ENCODE data around the gene SLC41A2. TPM values are rescaled to one million over a fixed set of nuclear protein-coding genes. Genes with fewer than 3 reads are reported as not detected.
"Not testable (repeated sequence)": the region's sequence is repeated elsewhere in the genome, so short reads cannot be mapped to it uniquely, and the experiment has no call there.

The SLC41A2 gene
- total RNA-seq, 1 experiment from 2014 or later = 14.8 TPM

DNA sequence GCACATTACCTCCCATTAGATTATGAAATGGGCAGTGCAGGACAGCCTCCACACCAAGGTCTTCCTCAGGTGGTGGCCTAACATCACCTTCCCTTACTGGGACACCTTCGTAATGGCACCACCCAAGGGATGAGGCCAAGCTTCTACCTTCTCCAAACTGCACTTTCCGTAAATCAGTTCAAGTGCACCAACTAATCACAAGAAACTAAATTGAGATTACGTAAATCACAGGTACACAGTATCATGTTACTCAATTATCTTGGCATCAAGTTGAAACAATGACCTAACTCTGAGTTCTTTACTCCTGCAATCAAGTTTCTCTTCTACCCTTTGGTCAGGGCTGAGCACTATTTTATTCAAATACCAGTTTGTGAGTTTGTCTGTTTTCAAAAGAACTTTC lies 13.8 kb downstream of the SLC41A2 start:
- H3K4me3 ChIP-seq = no peak overlapping the region
- no peaks in the 10 kb centered on the region for H3K9me2 ChIP-seq (ENCODE audit: insufficient read depth)
- TF ChIP-seq EZH2 (IDR thresholded peaks at IDR 0.05; ENCODE audit: low read depth) = no peak
- TF ChIP-seq, protein P1, sequence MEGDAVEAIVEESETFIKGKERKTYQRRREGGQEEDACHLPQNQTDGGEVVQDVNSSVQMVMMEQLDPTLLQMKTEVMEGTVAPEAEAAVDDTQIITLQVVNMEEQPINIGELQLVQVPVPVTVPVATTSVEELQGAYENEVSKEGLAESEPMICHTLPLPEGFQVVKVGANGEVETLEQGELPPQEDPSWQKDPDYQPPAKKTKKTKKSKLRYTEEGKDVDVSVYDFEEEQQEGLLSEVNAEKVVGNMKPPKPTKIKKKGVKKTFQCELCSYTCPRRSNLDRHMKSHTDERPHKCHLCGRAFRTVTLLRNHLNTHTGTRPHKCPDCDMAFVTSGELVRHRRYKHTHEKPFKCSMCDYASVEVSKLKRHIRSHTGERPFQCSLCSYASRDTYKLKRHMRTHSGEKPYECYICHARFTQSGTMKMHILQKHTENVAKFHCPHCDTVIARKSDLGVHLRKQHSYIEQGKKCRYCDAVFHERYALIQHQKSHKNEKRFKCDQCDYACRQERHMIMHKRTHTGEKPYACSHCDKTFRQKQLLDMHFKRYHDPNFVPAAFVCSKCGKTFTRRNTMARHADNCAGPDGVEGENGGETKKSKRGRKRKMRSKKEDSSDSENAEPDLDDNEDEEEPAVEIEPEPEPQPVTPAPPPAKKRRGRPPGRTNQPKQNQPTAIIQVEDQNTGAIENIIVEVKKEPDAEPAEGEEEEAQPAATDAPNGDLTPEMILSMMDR (conservative IDR thresholded peaks at IDR 0.05) = no peak
- no peaks in the 10 kb centered on the region for H3K36me3 ChIP-seq (ENCODE audit: low read depth)
- CTCF ChIA-PET = no interaction called here
- no peak overlapping the region for H3K27ac ChIP-seq
- H2AFZ ChIP-seq = no peak overlapping the region
- no peaks in the 10 kb centered on the region for H4K20me1 ChIP-seq (ENCODE audit: insufficient read depth)
- H3K79me2 ChIP-seq (ENCODE audit: low read depth) = no peaks in the 10 kb centered on the region
- no peaks in the 10 kb centered on the region for H3F3A ChIP-seq (ENCODE audit: insufficient read depth, low read depth)
- intact Hi-C loops (cut with micrococcal nuclease; ENCODE audit: unreplicated experiment) = no loop called here
- no TSS peak for BruUV-seq (replicated peaks)
- H3K4me2 ChIP-seq = no peak overlapping the region
- POLR2A ChIA-PET (ENCODE audit: unreplicated experiment) = no interaction called here
- no peak for DNase-seq
- no peaks in the 10 kb centered on the region for H3K27me3 ChIP-seq (ENCODE audit: insufficient read depth, low read depth)
- H3K9me3 ChIP-seq (ENCODE audit: insufficient read depth, low read depth) = no peaks in the 10 kb centered on the region
- no peaks in the 10 kb centered on the region; the same call in 1 of the 2 replicates for H3K4me1 ChIP-seq (replicated peaks; ENCODE audit: insufficient read depth)

DNA sequence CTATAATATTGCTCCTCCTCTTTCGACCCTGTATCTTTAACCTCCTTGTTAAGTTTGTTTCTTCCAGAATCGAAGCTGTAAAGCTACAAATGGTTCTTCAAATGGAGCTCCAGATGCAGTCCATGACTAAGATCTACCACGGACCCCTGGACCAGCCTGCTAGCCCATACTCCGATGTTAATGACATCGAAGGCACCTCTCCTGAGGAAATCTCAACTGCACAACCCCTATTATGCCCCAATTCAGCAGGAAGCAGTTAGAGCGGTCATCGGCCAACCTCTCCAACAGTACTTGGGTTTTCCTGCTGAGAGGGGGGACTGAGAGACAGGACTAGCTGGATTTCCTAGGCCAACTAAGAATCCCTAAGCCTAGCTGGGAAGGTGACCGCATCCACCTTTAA lies 14.7 kb downstream of the SLC41A2 start:
- intact Hi-C loops (cut with micrococcal nuclease; ENCODE audit: unreplicated experiment) = not testable (repeated sequence)

DNA sequence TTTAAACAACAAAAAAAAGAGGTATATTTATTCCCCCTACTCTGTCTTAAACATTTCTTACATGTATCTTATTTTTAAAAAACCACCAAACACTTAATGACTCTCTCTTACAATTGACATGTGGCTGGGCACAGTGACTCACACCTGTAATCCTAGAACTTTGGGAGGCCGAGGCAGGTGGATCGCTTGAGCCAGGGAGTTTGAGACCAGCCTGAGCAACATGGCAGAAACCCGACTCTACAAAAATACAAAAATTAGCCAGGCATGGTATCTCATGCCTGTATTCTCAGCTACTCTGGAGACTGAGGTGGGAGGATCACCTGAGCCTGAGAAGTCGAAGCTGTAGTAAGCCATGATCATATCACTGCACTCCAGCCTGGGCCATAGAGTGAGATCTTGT lies 16.0 kb downstream of the SLC41A2 start:
- Histone ChIP-seq H3K9me3 (ENCODE audit: insufficient read depth, low read depth) (no peaks in the 10 kb centered on the region), H3K4me3 (no peak overlapping the region), H4K20me1 (ENCODE audit: insufficient read depth) (no peaks in the 10 kb centered on the region), H3K79me2 (ENCODE audit: low read depth) (no peaks in the 10 kb centered on the region), H3K27me3 (ENCODE audit: insufficient read depth, low read depth) (no peaks in the 10 kb centered on the region), H3F3A (ENCODE audit: insufficient read depth, low read depth) (no peaks in the 10 kb centered on the region), H3K9me2 (ENCODE audit: insufficient read depth) (no peaks in the 10 kb centered on the region), H3K4me2 (no peak overlapping the region), H3K27ac (no peak overlapping the region), H3K36me3 (ENCODE audit: low read depth) (no peaks in the 10 kb centered on the region), H3K4me1 (replicated peaks; ENCODE audit: insufficient read depth) (no peaks in the 10 kb centered on the region; the same call in 1 of the 2 replicates), H2AFZ (no peak overlapping the region)
- intact Hi-C loops (cut with micrococcal nuclease; ENCODE audit: unreplicated experiment) = no loop called here
- no TSS peak for BruUV-seq (replicated peaks)
- ChIA-PET CTCF (interaction anchor here (0.6 kb wide), 1 partner anchor 756 kb away, joined by 4 read pairs; no protein-coding TSS in a partner anchor), POLR2A (ENCODE audit: unreplicated experiment) (no interaction called here)
- TF ChIP-seq EZH2 (IDR thresholded peaks at IDR 0.05; ENCODE audit: low read depth) = no peak
- DNase-seq = no peak

More for the DNA sequence above, 14.7 kb downstream of the SLC41A2 start:
- H3K9me3 ChIP-seq (ENCODE audit: insufficient read depth, low read depth); DNase-seq; H3K4me2 ChIP-seq; H3K4me3 ChIP-seq; CTCF ChIA-PET; H3K36me3 ChIP-seq (ENCODE audit: low read depth); H3K27me3 ChIP-seq (ENCODE audit: insufficient read depth, low read depth); BruUV-seq (replicated peaks); H3K4me1 ChIP-seq (replicated peaks; ENCODE audit: insufficient read depth); POLR2A ChIA-PET (ENCODE audit: unreplicated experiment); H3K27ac ChIP-seq; H3K79me2 ChIP-seq (ENCODE audit: low read depth); H2AFZ ChIP-seq; H3K9me2 ChIP-seq (ENCODE audit: insufficient read depth); H4K20me1 ChIP-seq (ENCODE audit: insufficient read depth); H3F3A ChIP-seq (ENCODE audit: insufficient read depth, low read depth): not testable (repeated sequence)

DNA sequence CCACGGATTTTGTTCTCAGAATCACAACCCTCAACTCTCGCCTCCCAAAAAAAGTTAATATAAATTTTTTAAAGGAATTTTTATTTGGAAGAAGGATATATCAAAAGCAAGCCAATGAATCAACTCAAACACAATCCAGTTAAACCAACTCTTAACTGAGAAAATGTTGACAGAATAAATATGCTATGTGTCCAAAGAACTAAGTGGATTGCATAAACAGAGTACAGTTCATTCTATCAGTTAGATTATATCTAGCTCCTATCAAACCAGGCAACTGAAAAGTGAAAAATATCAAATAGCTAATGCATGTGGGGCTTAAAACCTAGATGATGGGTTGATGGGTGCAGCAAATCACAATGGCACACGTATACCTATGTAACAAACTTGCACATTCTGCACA lies 16.6 kb downstream of the SLC41A2 start:
- no peaks in the 10 kb centered on the region for H3K79me2 ChIP-seq (ENCODE audit: low read depth)
- no peak overlapping the region for H3K27ac ChIP-seq
- no peak overlapping the region for H3K4me3 ChIP-seq
- no peak overlapping the region for H2AFZ ChIP-seq
- no TSS peak for BruUV-seq (replicated peaks)
- ChIA-PET POLR2A (ENCODE audit: unreplicated experiment) (no interaction called here), CTCF (no interaction called here)
- H4K20me1 ChIP-seq (ENCODE audit: insufficient read depth) = no peaks in the 10 kb centered on the region
- no peak for DNase-seq
- no peak overlapping the region for H3K4me2 ChIP-seq
- H3F3A ChIP-seq (ENCODE audit: insufficient read depth, low read depth) = no peaks in the 10 kb centered on the region
- intact Hi-C loops (cut with micrococcal nuclease; ENCODE audit: unreplicated experiment) = no loop called here
- no peaks in the 10 kb centered on the region for H3K9me2 ChIP-seq (ENCODE audit: insufficient read depth)
- TF ChIP-seq, protein P1 (conservative IDR thresholded peaks at IDR 0.05) = no peak
- TF ChIP-seq EZH2 (IDR thresholded peaks at IDR 0.05; ENCODE audit: low read depth) = no peak
- no peaks in the 10 kb centered on the region for H3K27me3 ChIP-seq (ENCODE audit: insufficient read depth, low read depth)
- no peaks in the 10 kb centered on the region for H3K36me3 ChIP-seq (ENCODE audit: low read depth)
- no peaks in the 10 kb centered on the region for H3K9me3 ChIP-seq (ENCODE audit: insufficient read depth, low read depth)
- no peaks in the 10 kb centered on the region; the same call in 1 of the 2 replicates for H3K4me1 ChIP-seq (replicated peaks; ENCODE audit: insufficient read depth)
